GM23248 (cell line): Measurements from ENCODE around the gene ATXN8OS. TPM values are rescaled to one million over a fixed set of nuclear protein-coding genes. Genes with fewer than 3 reads are reported as not detected.

Source experiments
- DNase-seq: peaks from one replicate; pipeline ENCODE4 v3.0.0-alpha.2; 2015
- H2AFZ ChIP-seq: fragments of 200-600 bp; sonication (generic); 2 replicates; pipeline ENCODE4 v1.6.1; 2016; ENCODE audit warnings: antibody characterized with exemption
- H3F3A ChIP-seq: fragments of 200-600 bp; sonication (generic); 2 replicates; pipeline ENCODE4 v1.6.1; 2016; ENCODE audit warnings: mild to moderate bottlenecking, antibody characterized with exemption, mixed run types; ENCODE audit not compliant: insufficient read depth
- H3K27ac ChIP-seq: fragments of 200-600 bp; sonication (generic); 2 replicates; pipeline ENCODE4 v1.5.1; 2016; ENCODE audit warnings: mild to moderate bottlenecking
- H3K27me3 ChIP-seq: fragments of 200-600 bp; sonication (generic); replicated peaks from 2 replicates; pipeline ENCODE4 v1.6.1; 2016; ENCODE audit warnings: mild to moderate bottlenecking; ENCODE audit not compliant: insufficient read depth
- H3K36me3 ChIP-seq: fragments of 200-600 bp; sonication (generic); 2 replicates; pipeline ENCODE4 v1.6.1; 2016; ENCODE audit warnings: low read depth, mild to moderate bottlenecking
- H3K4me1 ChIP-seq: fragments of 200-600 bp; sonication (generic); 2 replicates; pipeline ENCODE4 v1.6.1; 2016; ENCODE audit warnings: mild to moderate bottlenecking; ENCODE audit not compliant: insufficient read depth
- H3K4me2 ChIP-seq: fragments of 200-600 bp; sonication (generic); one replicate; pipeline ENCODE4 v1.6.1; 2016; ENCODE audit warnings: mild to moderate bottlenecking; ENCODE audit not compliant: unreplicated experiment
- H3K4me3 ChIP-seq: fragments of 200-600 bp; sonication (generic); 2 replicates; pipeline ENCODE4 v1.5.1; 2016; ENCODE audit warnings: mild to moderate bottlenecking
- H3K79me2 ChIP-seq: fragments of 200-600 bp; sonication (generic); 2 replicates; pipeline ENCODE4 v1.6.1; 2016; ENCODE audit warnings: mild to moderate bottlenecking; ENCODE audit not compliant: insufficient read depth
- H3K9ac ChIP-seq: fragments of 200-600 bp; sonication (generic); 2 replicates; pipeline ENCODE4 v1.6.1; 2016; ENCODE audit warnings: mild to moderate bottlenecking
- H3K9me2 ChIP-seq: fragments of 200-600 bp; sonication (generic); 2 replicates; pipeline ENCODE4 v1.6.1; 2016; ENCODE audit warnings: mixed run types, mild to moderate bottlenecking, moderate library complexity; ENCODE audit not compliant: insufficient read depth
- H3K9me3 ChIP-seq: fragments of 200-600 bp; sonication (generic); one replicate; pipeline ENCODE4 v1.6.1; 2017; ENCODE audit warnings: low read depth
- H4K20me1 ChIP-seq: fragments of 200-600 bp; sonication (generic); 2 replicates; pipeline ENCODE4 v1.6.0; 2016; ENCODE audit not compliant: insufficient read depth
- EZH2 ChIP-seq: fragments of 200-600 bp; sonication (generic); IDR thresholded peaks from 2 replicates; pipeline ENCODE4 v1.6.1; 2018; ENCODE audit warnings: antibody characterized with exemption, mild to moderate bottlenecking; ENCODE audit not compliant: insufficient read depth, poor library complexity, severe bottlenecking
- EZH2phosphoT487 ChIP-seq: fragments of 200-600 bp; sonication (generic); IDR thresholded peaks from 2 replicates; pipeline ENCODE4 v1.6.1; 2018; ENCODE audit warnings: antibody characterized with exemption, moderate library complexity, mild to moderate bottlenecking, low read depth; ENCODE audit not compliant: insufficient read depth
- WGBS, 2 experiments: methylation state at CpG; one replicate each; pipeline ENCODE4 v1.1.6; 2015 to 2017; ENCODE audit warnings: low lambda C conversion rate in 2 of 2, low coverage in 1 of 2; ENCODE audit errors: missing lambda C conversion rate in 2 of 2; 5-methylcytosine and 5-hydroxymethylcytosine counted together
- in situ Hi-C: fragments of 300-500 bp; cut with MboI; formaldehyde crosslinking; loops from 2 replicates; pipeline ENCODE4 v1.15.0; 2020
- polyA plus RNA-seq: library from polyadenylated mRNA; unstranded; fragments of >200 nt; fragmentation: Nextera tagmentation; extraction: Ambion mirVana; gene quantifications from 2 replicates; pipeline ENCODE4 v1.2.1, GENCODE V29; 2016
- total RNA-seq: library from RNA; depleted of rRNA; stranded (reverse); fragments of >200 nt; shearing (Covaris generic); gene quantifications from 2 replicates; pipeline ENCODE4 v1.2.3, GENCODE V29; 2014; rRNA removed

The ATXN8OS gene
- total and polyA plus RNA-seq, 2 experiments from 2014 or later: not detected

GRCh38 chr13:70178346-70178745 lies 70.7 kb downstream of the ATXN8OS start:
- Histone ChIP-seq H3F3A (no peaks in the 10 kb centered on the region), H3K36me3 (no peaks in the 10 kb centered on the region), H3K4me2 (no peak overlapping the region), H3K27ac (no peak overlapping the region), H3K27me3 (no peaks in the 10 kb centered on the region), H3K4me3 (no peak overlapping the region), H2AFZ (no peak overlapping the region), H3K9me3 (no peaks in the 10 kb centered on the region), H4K20me1 (no peaks in the 10 kb centered on the region), H3K79me2 (no peaks in the 10 kb centered on the region), H3K9ac (no peak overlapping the region), H3K4me1 (no peaks in the 10 kb centered on the region), H3K9me2 (no peaks in the 10 kb centered on the region)
- DNase-seq: no peak
- in situ Hi-C loops: no loop called here
- 3 to 44% methylated on average over 1 of the region's 1 CpG for WGBS, 2 experiments
- no peak for TF ChIP-seq EZH2
- no peak for TF ChIP-seq EZH2phosphoT487

Other genes starting within 250 kb of the ATXN8OS start
- not detected in 2 replicates for gene KLHL1, start 626 bp downstream of the ATXN8OS start, total RNA-seq
- not detected in 2 replicates for gene KLHL1, start 626 bp downstream of the ATXN8OS start, polyA plus RNA-seq